ENCODE results near the gene MTO1. TPM values are rescaled to one million over a fixed set of nuclear protein-coding genes. Genes with fewer than 3 reads are reported as not detected.

MTO1 gene
- total RNA-seq, 2 experiments from 2014 or later = 47.9 to 48.0 TPM

- H3K9me3 ChIP-seq (ENCODE audit: control insufficient read depth in 1 of 2, insufficient read depth in 1 of 2, low read length in 2 of 2) = no peaks in the 10 kb centered on the region
- no peak for TF ChIP-seq CTCF (IDR thresholded peaks at IDR 0.05)
- no peak for DNase-seq
- peak overlapping the region; percentile 22 for H3K27ac Mint-ChIP-seq
- H3K36me3 ChIP-seq (ENCODE audit: insufficient read depth, low read length) = peaks cover 38% of the 10 kb centered on the region
- no peaks in the 10 kb centered on the region for H3K9me3 Mint-ChIP-seq
- peaks cover 32% of the 10 kb centered on the region for H3K4me1 ChIP-seq (ENCODE audit: insufficient read depth, low read length)
- H3K4me3 Mint-ChIP-seq = no peak overlapping the region
- ChIA-PET POLR2A (interaction anchor here (0.7 to 6.9 kb wide), 10 partner anchors 8 to 139 kb away, joined by 3 to 89 read pairs (median 8); partner anchors contain the start of genes MTO1 and SLC17A5), CTCF (interaction anchor here (0.9 to 1.4 kb wide), 5 partner anchors 16 to 140 kb away, joined by 3 to 5 read pairs (median 4); no protein-coding TSS in a partner anchor)
- no peaks in the 10 kb centered on the region for H3K27me3 ChIP-seq (ENCODE audit: control insufficient read depth in 1 of 2, insufficient read depth in 2 of 2, low read length in 2 of 2)
- no peak overlapping the region for H3K27ac ChIP-seq (ENCODE audit: low read depth in 1 of 2, low read length in 2 of 2)
- H3K27me3 Mint-ChIP-seq = no peaks in the 10 kb centered on the region
- intact Hi-C loops (cut with DNase I, micrococcal nuclease) = no loop called here
- ATAC-seq (ENCODE audit: poor library complexity) = no peak
- H3K4me1 Mint-ChIP-seq (ENCODE audit: low read depth) = peaks cover 41% of the 10 kb centered on the region
- H3K4me3 ChIP-seq (ENCODE audit: low read length) = no peak overlapping the region
- H3K36me3 Mint-ChIP-seq (ENCODE audit: low read depth) = peaks cover 53% of the 10 kb centered on the region
Measured at GRCh38 chr6:73513496-73513854, 51.9 kb downstream of the MTO1 start.

GRCh38 chr6:73514746-73515110 is 53.2 kb downstream of the MTO1 start:
- H3K36me3 ChIP-seq (ENCODE audit: insufficient read depth, low read length) = peaks cover 49% of the 10 kb centered on the region
- H3K27ac ChIP-seq (ENCODE audit: low read depth in 1 of 2, low read length in 2 of 2) = peak overlapping the region in 1 of 2 donors; percentile 16
- no peak overlapping the region for H3K4me3 ChIP-seq (ENCODE audit: low read length)
- no peaks in the 10 kb centered on the region for H3K27me3 Mint-ChIP-seq
- no peaks in the 10 kb centered on the region for H3K27me3 ChIP-seq (ENCODE audit: control insufficient read depth in 1 of 2, insufficient read depth in 2 of 2, low read length in 2 of 2)
- H3K4me1 ChIP-seq (ENCODE audit: insufficient read depth, low read length) = peaks cover 43% of the 10 kb centered on the region
- ChIA-PET CTCF (interaction anchor here (0.7 to 1.7 kb wide), 6 partner anchors 10 to 132 kb away, joined by 3 to 50 read pairs (median 4); no protein-coding TSS in a partner anchor), POLR2A (interaction anchor here (0.9 to 6.9 kb wide), 4 partner anchors 71 to 138 kb away, joined by 3 to 89 read pairs (median 24); partner anchors contain the start of gene SLC17A5)
- TF ChIP-seq CTCF (IDR thresholded peaks at IDR 0.05) = no peak
- ATAC-seq (ENCODE audit: poor library complexity) (no peak), DNase-seq (peak in 1 of 14 experiments; percentile 9)
- no peaks in the 10 kb centered on the region for H3K9me3 ChIP-seq (ENCODE audit: control insufficient read depth in 1 of 2, insufficient read depth in 1 of 2, low read length in 2 of 2)
- intact Hi-C loops (cut with DNase I, micrococcal nuclease) = loop anchor here (1.0 to 5.0 kb wide), 5 partner anchors 52 to 218 kb away; partner anchors contain the start of genes MTO1 (in 1 of the 2) and SLC17A5 (in 1 of the 2)
- H3K4me3 Mint-ChIP-seq = peak overlapping the region; percentile 38
- H3K9me3 Mint-ChIP-seq = no peaks in the 10 kb centered on the region
- peaks cover 54% of the 10 kb centered on the region for H3K4me1 Mint-ChIP-seq (ENCODE audit: low read depth)
- peak overlapping the region; percentile 87 for H3K27ac Mint-ChIP-seq
- H3K36me3 Mint-ChIP-seq (ENCODE audit: low read depth) = peaks cover 65% of the 10 kb centered on the region

- H3K27ac ChIP-seq (ENCODE audit: low read depth in 1 of 2, low read length in 2 of 2) = peak overlapping the region in 1 of 2 donors; percentile 16
- no peaks in the 10 kb centered on the region for H3K27me3 ChIP-seq (ENCODE audit: control insufficient read depth in 1 of 2, insufficient read depth in 2 of 2, low read length in 2 of 2)
- peaks cover 47% of the 10 kb centered on the region for H3K4me1 ChIP-seq (ENCODE audit: insufficient read depth, low read length)
- Mint-ChIP-seq H3K9me3 (no peaks in the 10 kb centered on the region), H3K27ac (peak overlapping the region; percentile 87), H3K27me3 (no peaks in the 10 kb centered on the region), H3K4me3 (peak overlapping the region; percentile 81), H3K4me1 (ENCODE audit: low read depth) (peaks cover 59% of the 10 kb centered on the region), H3K36me3 (ENCODE audit: low read depth) (peaks cover 70% of the 10 kb centered on the region)
- H3K4me3 ChIP-seq (ENCODE audit: low read length) = no peak overlapping the region
- peak in 3 of 14 experiments; percentile 28 to 48 (median 47) for DNase-seq
- POLR2A ChIA-PET = interaction anchor here (0.7 to 6.9 kb wide), 9 partner anchors 9 to 138 kb away, joined by 3 to 89 read pairs (median 5); partner anchors contain the start of genes MTO1 and SLC17A5
- H3K36me3 ChIP-seq (ENCODE audit: insufficient read depth, low read length) = peaks cover 54% of the 10 kb centered on the region
- TF ChIP-seq CTCF (IDR thresholded peaks at IDR 0.05) = no peak
- intact Hi-C loops (cut with DNase I, micrococcal nuclease) = loop anchor here (1.0 to 5.0 kb wide), 5 partner anchors 53 to 217 kb away; partner anchors contain the start of genes MTO1 (in 1 of the 2) and SLC17A5 (in 1 of the 2)
- ATAC-seq (ENCODE audit: poor library complexity) = no peak
- CTCF ChIA-PET = interaction anchor here (0.6 to 1.7 kb wide), 17 partner anchors 9 to 139 kb away, joined by 3 to 50 read pairs (median 4); partner anchors contain the start of gene SLC17A5
- no peaks in the 10 kb centered on the region for H3K9me3 ChIP-seq (ENCODE audit: control insufficient read depth in 1 of 2, insufficient read depth in 1 of 2, low read length in 2 of 2)
Measured at GRCh38 chr6:73515204-73515655, 53.7 kb downstream of the MTO1 start.
